RWPE2 (cell line): ENCODE results near the gene COLEC11.
"Not testable (repeated sequence)": the region's sequence is repeated elsewhere in the genome, so short reads cannot be mapped to it uniquely, and the experiment has no call there.

Source experiments
- ATAC-seq: fragments of 200-7000 bp; cut with Tn5 transposase; 3 replicates; pipeline ENCODE4 v1.9.1; 2021; ENCODE audit warnings: low read depth
- DNase-seq: peaks from one replicate; pipeline ENCODE4 v3.0.0-alpha.2; 2020; ENCODE audit warnings: low spot score
- H3K27ac ChIP-seq: fragments of 450-650 bp; 2 replicates; pipeline ENCODE4 v1.5.1; 2017; ENCODE audit warnings: mild to moderate bottlenecking; ENCODE audit not compliant: poor library complexity, severe bottlenecking
- H3K27me3 ChIP-seq: fragments of 250-450 bp; sonication (Bioruptor Pico); 2 replicates; pipeline ENCODE4 v1.5.1; 2021; ENCODE audit warnings: mild to moderate bottlenecking, moderate library complexity; ENCODE audit not compliant: insufficient read depth, poor library complexity, severe bottlenecking
- H3K36me3 ChIP-seq: fragments of 250-450 bp; sonication (Bioruptor Pico); 2 replicates; pipeline ENCODE4 v1.5.1; 2020; ENCODE audit warnings: low read depth, mild to moderate bottlenecking, moderate library complexity
- H3K4me1 ChIP-seq: fragments of 250-450 bp; sonication (Bioruptor Pico); 2 replicates; pipeline ENCODE4 v1.5.1; 2021; ENCODE audit warnings: mild to moderate bottlenecking, moderate library complexity; ENCODE audit not compliant: insufficient read depth, poor library complexity, severe bottlenecking
- H3K4me3 ChIP-seq: fragments of 250-450 bp; sonication (Bioruptor Pico); 2 replicates; pipeline ENCODE4 v1.5.1; 2021; ENCODE audit warnings: mild to moderate bottlenecking, moderate library complexity; ENCODE audit not compliant: severe bottlenecking
- H3K9me3 ChIP-seq: fragments of 250-450 bp; sonication (Bioruptor Pico); 2 replicates; pipeline ENCODE4 v1.5.1; 2021; ENCODE audit warnings: mild to moderate bottlenecking, moderate library complexity; ENCODE audit not compliant: severe bottlenecking
- TF ChIP-seq, protein P1 (sequence below): fragments of 450-650 bp; IDR thresholded peaks from one replicate; pipeline ENCODE4 v1.5.1; 2017; ENCODE audit warnings: mild to moderate bottlenecking, moderate library complexity; ENCODE audit not compliant: poor library complexity, severe bottlenecking

Gene COLEC11

DNA sequence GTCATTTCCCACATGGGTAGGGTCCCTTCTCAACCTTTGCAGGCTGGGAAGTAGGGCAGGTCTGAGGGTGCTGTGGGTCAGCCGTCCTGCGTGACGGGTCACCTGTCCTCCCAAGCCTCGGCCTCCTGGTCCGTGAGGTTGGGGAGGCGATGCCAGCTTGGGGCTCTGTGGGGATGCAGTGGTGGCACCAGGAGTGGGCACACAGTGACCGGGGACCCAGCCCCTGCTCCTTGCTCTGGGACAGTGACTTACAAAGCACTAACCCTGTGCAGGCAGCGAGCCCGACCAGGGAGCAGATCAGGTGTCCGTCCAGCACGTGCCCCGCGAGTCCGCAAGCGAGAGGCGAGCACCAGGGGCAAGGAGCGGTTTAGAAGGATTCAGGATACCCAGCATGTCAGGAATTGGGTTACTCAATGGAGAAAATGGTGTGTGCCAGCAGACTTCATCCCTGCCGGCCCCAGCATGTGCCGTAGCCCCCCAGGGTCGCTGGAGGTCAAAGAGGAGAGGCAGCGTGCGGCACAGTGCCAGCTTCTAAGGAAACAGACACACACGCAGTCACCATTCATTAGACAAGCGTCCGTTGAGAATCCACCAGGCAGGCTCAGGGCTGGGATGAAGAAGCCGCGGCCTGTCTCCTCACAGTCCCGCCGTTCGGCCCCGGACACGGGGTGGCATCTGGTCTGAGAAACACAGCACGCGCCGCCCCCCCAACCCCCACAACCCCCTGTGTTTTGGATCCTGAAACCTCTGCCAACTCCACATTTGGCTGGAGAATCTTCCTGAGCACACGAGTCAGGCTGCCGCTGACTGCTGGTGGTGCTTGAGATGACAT lies 11.7 kb downstream of the COLEC11 start:
- Histone ChIP-seq H3K9me3 (no peaks in the 10 kb centered on the region), H3K4me1 (no peaks in the 10 kb centered on the region), H3K27me3 (no peaks in the 10 kb centered on the region), H3K36me3 (no peaks in the 10 kb centered on the region), H3K27ac (no peak overlapping the region), H3K4me3 (no peak overlapping the region)
- ATAC-seq (no peak), DNase-seq (no peak)
- TF ChIP-seq, protein P1, sequence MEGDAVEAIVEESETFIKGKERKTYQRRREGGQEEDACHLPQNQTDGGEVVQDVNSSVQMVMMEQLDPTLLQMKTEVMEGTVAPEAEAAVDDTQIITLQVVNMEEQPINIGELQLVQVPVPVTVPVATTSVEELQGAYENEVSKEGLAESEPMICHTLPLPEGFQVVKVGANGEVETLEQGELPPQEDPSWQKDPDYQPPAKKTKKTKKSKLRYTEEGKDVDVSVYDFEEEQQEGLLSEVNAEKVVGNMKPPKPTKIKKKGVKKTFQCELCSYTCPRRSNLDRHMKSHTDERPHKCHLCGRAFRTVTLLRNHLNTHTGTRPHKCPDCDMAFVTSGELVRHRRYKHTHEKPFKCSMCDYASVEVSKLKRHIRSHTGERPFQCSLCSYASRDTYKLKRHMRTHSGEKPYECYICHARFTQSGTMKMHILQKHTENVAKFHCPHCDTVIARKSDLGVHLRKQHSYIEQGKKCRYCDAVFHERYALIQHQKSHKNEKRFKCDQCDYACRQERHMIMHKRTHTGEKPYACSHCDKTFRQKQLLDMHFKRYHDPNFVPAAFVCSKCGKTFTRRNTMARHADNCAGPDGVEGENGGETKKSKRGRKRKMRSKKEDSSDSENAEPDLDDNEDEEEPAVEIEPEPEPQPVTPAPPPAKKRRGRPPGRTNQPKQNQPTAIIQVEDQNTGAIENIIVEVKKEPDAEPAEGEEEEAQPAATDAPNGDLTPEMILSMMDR: no peak

DNA sequence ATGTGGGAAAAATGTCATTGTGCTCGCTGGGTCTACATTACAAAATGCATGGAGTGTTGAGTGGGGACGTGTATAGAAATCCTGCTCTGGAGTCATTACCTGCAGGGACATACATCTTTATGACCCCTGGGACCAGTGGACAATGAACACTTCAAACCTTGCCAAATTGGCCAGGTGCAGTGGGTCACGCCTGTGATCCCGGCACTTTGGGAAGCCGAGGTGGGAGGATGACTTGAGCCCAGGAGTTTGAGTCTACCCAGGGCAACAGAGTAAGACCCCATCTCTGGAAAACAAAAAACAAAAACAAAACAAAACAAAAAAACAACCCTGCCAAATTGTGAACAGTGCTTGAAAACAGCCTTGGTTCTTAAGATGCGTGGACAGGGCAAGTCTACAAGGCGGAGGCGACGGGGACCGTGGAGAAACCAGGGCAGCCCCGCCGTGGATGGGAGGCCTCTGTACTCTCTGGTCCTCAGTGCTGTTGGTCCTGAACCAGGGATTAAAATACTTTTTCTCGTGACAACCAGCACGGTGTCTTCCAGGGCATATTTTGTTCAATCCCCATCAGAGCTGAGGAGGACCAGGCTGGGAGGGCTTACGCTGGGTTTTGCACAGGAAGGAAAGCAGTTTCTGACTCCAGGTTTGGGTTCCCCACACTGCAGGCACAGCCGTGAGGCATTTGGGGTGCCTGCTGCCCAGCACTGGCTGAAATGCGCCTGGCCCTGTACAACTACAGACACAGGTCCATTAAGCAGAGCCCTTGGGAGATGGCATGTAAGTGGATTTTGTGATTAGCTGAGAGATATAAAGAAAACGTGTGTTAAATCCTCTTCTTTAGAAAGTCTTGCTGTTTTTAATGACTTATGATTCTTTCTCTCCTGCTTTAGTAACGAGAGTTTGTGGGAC lies 13.7 kb downstream of the COLEC11 start:
- Histone ChIP-seq H3K27me3 (no peaks in the 10 kb centered on the region), H3K27ac (no peak overlapping the region), H3K4me3 (no peak overlapping the region), H3K9me3 (no peaks in the 10 kb centered on the region), H3K36me3 (no peaks in the 10 kb centered on the region), H3K4me1 (no peaks in the 10 kb centered on the region)
- DNase-seq (no peak), ATAC-seq (no peak)
- TF ChIP-seq, protein P1: no peak

DNA sequence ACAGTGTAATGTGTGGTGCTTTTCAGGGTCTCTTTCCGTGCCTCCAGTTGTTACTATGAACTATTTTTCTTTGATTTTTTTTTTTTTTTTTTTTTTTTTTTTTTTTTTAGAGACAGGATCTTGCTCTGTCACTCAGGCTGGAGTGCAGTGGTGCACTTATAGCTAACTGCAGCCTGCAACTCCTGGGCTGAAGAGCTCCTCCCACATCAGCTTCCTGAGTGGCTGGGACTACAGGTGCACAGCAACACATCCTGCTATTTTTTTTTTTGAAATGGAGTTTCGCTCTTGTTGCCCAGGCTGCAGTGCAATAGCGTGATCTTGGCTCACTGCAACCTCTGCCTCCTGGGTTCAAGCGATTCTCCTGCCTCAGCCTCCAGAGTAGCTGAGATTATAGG lies 14.4 kb downstream of the COLEC11 start:
- H3K27ac ChIP-seq, H3K27me3 ChIP-seq, ATAC-seq, DNase-seq, H3K36me3 ChIP-seq, H3K9me3 ChIP-seq, H3K4me1 ChIP-seq, H3K4me3 ChIP-seq: not testable (repeated sequence)

DNA sequence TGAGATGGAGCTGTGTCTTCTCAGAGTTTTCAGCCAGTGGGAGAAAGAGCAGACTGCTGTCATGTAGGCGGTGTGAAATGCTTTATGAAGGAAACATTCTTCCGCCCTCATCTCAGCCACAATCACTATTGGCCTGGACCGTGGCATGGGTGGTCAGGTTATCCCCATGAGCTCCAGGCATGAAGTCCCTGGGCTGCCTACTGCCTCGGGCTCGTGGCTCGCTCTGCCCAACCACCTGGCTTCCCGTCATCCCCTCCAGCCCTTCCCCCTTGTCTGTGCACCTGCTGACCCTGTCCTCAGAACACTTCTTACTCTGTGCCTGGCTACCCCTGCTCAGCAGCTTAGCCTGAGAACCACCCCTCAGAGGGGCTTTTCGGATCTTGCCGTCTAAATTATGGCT lies 15.5 kb downstream of the COLEC11 start:
- DNase-seq (no peak), ATAC-seq (no peak)
- Histone ChIP-seq H3K4me1 (no peaks in the 10 kb centered on the region), H3K4me3 (no peak overlapping the region), H3K9me3 (no peaks in the 10 kb centered on the region), H3K36me3 (no peaks in the 10 kb centered on the region), H3K27ac (no peak overlapping the region), H3K27me3 (no peaks in the 10 kb centered on the region)
- TF ChIP-seq, protein P1: no peak

DNA sequence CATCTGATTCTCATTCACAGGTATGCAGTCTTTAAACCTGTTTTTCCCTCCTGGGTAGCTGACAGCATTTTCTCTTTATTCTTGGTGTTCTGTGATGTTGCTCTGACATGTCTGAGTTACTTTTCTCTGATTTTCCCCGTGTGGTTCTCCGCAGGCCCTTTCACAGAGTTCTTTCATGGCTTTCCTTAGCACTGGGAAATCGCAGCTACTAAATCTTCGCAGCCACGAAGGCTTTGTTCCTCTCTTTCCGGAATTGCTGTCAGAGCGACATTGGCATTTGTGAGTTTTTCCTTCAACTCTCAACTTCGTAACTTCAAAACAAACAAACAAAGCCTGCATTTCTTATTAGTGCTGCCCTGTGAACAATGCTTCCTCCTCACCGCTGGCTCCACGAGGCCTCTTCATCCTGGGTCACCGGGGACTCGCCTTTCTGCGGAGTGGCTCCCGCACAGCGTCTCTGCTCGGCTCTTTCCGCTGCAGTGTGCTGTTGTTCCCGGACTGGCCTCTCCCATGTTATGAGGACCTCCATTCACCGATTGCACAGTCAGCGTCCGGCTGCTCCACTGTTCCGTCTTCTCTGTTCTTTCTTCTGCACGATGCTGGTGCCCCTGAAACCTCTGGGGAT lies 16.1 kb downstream of the COLEC11 start:
- Histone ChIP-seq H3K9me3 (no peaks in the 10 kb centered on the region), H3K4me1 (no peaks in the 10 kb centered on the region), H3K36me3 (no peaks in the 10 kb centered on the region), H3K4me3 (no peak overlapping the region), H3K27ac (no peak overlapping the region), H3K27me3 (no peaks in the 10 kb centered on the region)
- no peak for DNase-seq
- no peak for ATAC-seq
- TF ChIP-seq, protein P1: no peak
